Measurements from ENCODE around the gene DRD2.

DNA sequence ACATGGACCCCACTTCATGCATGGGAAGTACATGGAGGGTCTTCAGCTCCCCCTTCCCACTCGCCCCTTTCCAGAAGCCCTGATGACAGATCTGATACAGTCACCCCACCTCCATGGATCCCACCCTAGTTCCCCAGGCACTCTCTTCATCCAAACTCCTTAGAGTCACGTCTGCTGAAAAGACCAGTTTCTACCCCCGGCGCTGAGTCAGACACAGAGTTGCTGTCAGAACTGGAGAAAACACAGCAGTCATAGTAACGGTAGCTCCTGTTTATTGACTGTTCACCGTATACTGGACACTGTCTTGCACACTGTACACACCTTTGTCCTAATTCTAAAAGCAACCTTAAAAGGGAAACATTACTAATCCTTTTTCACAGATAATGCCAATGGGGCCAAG is 29.1 kb downstream of the DRD2 start:
- TF ChIP-seq, protein P1, sequence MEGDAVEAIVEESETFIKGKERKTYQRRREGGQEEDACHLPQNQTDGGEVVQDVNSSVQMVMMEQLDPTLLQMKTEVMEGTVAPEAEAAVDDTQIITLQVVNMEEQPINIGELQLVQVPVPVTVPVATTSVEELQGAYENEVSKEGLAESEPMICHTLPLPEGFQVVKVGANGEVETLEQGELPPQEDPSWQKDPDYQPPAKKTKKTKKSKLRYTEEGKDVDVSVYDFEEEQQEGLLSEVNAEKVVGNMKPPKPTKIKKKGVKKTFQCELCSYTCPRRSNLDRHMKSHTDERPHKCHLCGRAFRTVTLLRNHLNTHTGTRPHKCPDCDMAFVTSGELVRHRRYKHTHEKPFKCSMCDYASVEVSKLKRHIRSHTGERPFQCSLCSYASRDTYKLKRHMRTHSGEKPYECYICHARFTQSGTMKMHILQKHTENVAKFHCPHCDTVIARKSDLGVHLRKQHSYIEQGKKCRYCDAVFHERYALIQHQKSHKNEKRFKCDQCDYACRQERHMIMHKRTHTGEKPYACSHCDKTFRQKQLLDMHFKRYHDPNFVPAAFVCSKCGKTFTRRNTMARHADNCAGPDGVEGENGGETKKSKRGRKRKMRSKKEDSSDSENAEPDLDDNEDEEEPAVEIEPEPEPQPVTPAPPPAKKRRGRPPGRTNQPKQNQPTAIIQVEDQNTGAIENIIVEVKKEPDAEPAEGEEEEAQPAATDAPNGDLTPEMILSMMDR (tag by site-specific recombination; IDR thresholded peaks at IDR 0.05): no peak
- TF ChIP-seq ZXDB (tag by site-specific recombination; IDR thresholded peaks at IDR 0.05): no peak
- no peak for TF ChIP-seq MEIS1 (CRISPR knock-in tag; IDR thresholded peaks at IDR 0.05; ENCODE audit: borderline replicate concordance)
- TF ChIP-seq, protein P2, sequence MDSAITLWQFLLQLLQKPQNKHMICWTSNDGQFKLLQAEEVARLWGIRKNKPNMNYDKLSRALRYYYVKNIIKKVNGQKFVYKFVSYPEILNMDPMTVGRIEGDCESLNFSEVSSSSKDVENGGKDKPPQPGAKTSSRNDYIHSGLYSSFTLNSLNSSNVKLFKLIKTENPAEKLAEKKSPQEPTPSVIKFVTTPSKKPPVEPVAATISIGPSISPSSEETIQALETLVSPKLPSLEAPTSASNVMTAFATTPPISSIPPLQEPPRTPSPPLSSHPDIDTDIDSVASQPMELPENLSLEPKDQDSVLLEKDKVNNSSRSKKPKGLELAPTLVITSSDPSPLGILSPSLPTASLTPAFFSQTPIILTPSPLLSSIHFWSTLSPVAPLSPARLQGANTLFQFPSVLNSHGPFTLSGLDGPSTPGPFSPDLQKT (IDR thresholded peaks at IDR 0.05; ENCODE audit: borderline replicate concordance, low read depth, low read length): no peak
- no peak for TF ChIP-seq ZNF707 (tag by site-specific recombination; IDR thresholded peaks at IDR 0.05)
- no peak for TF ChIP-seq ZNF138 (tag by site-specific recombination; IDR thresholded peaks at IDR 0.05; ENCODE audit: borderline replicate concordance)
- no peak for TF ChIP-seq HOXA7 (CRISPR knock-in tag; IDR thresholded peaks at IDR 0.05; ENCODE audit: borderline replicate concordance)

Data from HEK293 (cell line).